HCT116 (cell line): ENCODE data around the gene GRB2. TPM values are rescaled to one million over a fixed set of nuclear protein-coding genes. Genes with fewer than 3 reads are reported as not detected.

Experiments used
- ATAC-seq: fragments of 200-7000 bp; cut with Tn5 transposase; 2 replicates; pipeline ENCODE4 v1.9.1; 2020; ENCODE audit warnings: mild to moderate bottlenecking, moderate library complexity
- BruUV-seq: library from RNA; stranded (reverse); fragments of 400-500 nt; replicated peaks from 2 replicates; lab custom pipeline; 2021; lab: Mats Ljungman, UMichigan
- CTCF ChIA-PET: fragments of 300-600 bp; sonication (Branson Sonifier 250); formaldehyde crosslinking; loops from one replicate; lab custom pipeline; 2021; ENCODE audit warnings: antibody characterized with exemption; lab: Charles Lee
- POLR2A ChIA-PET: fragments of 300-600, 350-600 bp; sonication (Branson Sonifier 250); formaldehyde crosslinking; loops from one replicate; lab custom pipeline; 2021; ENCODE audit warnings: antibody characterized with exemption; lab: Charles Lee
- RAD21 ChIA-PET, 2 experiments: fragments of 300-600 bp; sonication (Branson Sonifier 250); formaldehyde crosslinking; loops; one replicate each; lab custom pipeline; 2023; ENCODE audit warnings: low total read pairs in 2 of 2; ENCODE audit not compliant: uncharacterized antibody in 2 of 2, unreplicated experiment in 2 of 2, low non-redundant PET in 1 of 2; lab: Charles Lee
- DNase-seq: peaks from one replicate; pipeline ENCODE4 v3.0.0-alpha.2; 2010; ENCODE audit warnings: low read depth, low spot score
- H2AFZ ChIP-seq: fragments of 200-600 bp; shearing (Covaris generic), sonication (generic); 2 replicates; pipeline ENCODE4 v1.6.1; 2017; ENCODE audit warnings: low read depth, mixed run types, mixed read lengths, antibody characterized with exemption, low read length; ENCODE audit not compliant: poor library complexity, severe bottlenecking
- H3K27ac ChIP-seq: 2 replicates; pipeline ENCODE4 v1.5.1; 2012; ENCODE audit warnings: low read depth, low read length
- H3K27me3 ChIP-seq: fragments of 200-600 bp; sonication (generic); 2 replicates; pipeline ENCODE4 v1.6.1; 2016; ENCODE audit warnings: mixed run types, low read length, mixed read lengths; ENCODE audit not compliant: insufficient read depth
- H3K36me3 ChIP-seq, 2 experiments: fragments of 200-500 bp in 1 of 2; fragments of 200-600 bp in 1 of 2; sonication (Bioruptor generic) in 1 of 2; sonication (generic) in 1 of 2; 2 replicates each; pipeline versions ENCODE4 v1.5.1 to v1.6.1; 2014 to 2016; ENCODE audit warnings: low read length in 2 of 2, inconsistent platforms in 1 of 2, mixed read lengths in 1 of 2, mixed run types in 1 of 2; ENCODE audit not compliant: insufficient read depth in 2 of 2, control insufficient read depth in 1 of 2
- H3K4me1 ChIP-seq, 2 experiments: fragments of 200-600 bp in 1 of 2; sonication (generic) in 1 of 2; 2 replicates each; pipeline versions ENCODE4 v1.5.1 to v1.6.1; 2012 to 2017; ENCODE audit warnings: low read length in 2 of 2, inconsistent platforms in 1 of 2, mild to moderate bottlenecking in 1 of 2, mixed read lengths in 1 of 2, mixed run types in 1 of 2, moderate library complexity in 1 of 2; ENCODE audit not compliant: insufficient read depth in 2 of 2, control insufficient read depth in 1 of 2
- H3K4me2 ChIP-seq: fragments of 200-600 bp; sonication (generic); 2 replicates; pipeline ENCODE4 v1.6.1; 2017; ENCODE audit warnings: mixed run types, low read length, mixed read lengths
- H3K4me3 ChIP-seq, 2 experiments: fragments of 200-600 bp in 1 of 2; sonication (generic) in 1 of 2; replicated peaks in 1 of 2; 2 replicates each; pipeline ENCODE4 v1.5.1; 2011 to 2016; ENCODE audit warnings: low read length in 2 of 2, control low read depth in 1 of 2, low read depth in 1 of 2, mild to moderate bottlenecking in 1 of 2, mixed read lengths in 1 of 2, mixed run types in 1 of 2
- H3K79me2 ChIP-seq: fragments of 200-600 bp; sonication (generic); 2 replicates; pipeline ENCODE4 v1.6.1; 2017; ENCODE audit warnings: mild to moderate bottlenecking, mixed run types, low read length, moderate library complexity, mixed read lengths; ENCODE audit not compliant: insufficient read depth
- H3K9ac ChIP-seq: fragments of 200-600 bp; sonication (generic); 2 replicates; pipeline ENCODE4 v1.6.1; 2016; ENCODE audit warnings: low read length, mixed read lengths
- H3K9me2 ChIP-seq: fragments of 200-600 bp; sonication (generic), shearing (Covaris generic); 2 replicates; pipeline ENCODE4 v1.6.1; 2017; ENCODE audit warnings: mixed run types, mild to moderate bottlenecking, moderate library complexity; ENCODE audit not compliant: insufficient read depth
- H3K9me3 ChIP-seq, 2 experiments: fragments of 200-500 bp in 1 of 2; fragments of 200-600 bp in 1 of 2; sonication (Bioruptor generic) in 1 of 2; sonication (generic) in 1 of 2; 2 replicates each; pipeline ENCODE4 v1.6.1; 2014 to 2017; ENCODE audit warnings: low read length in 2 of 2, mixed read lengths in 2 of 2, inconsistent platforms in 1 of 2, low read depth in 1 of 2, mild to moderate bottlenecking in 1 of 2, mixed run types in 1 of 2, moderate library complexity in 1 of 2; ENCODE audit not compliant: control insufficient read depth in 1 of 2, insufficient read depth in 1 of 2
- H4K20me1 ChIP-seq: fragments of 200-600 bp; sonication (generic), shearing (Covaris generic); 2 replicates; pipeline ENCODE4 v1.6.1; 2017; ENCODE audit warnings: mixed run types, mild to moderate bottlenecking, moderate library complexity; ENCODE audit not compliant: insufficient read depth
- SRF ChIP-seq: IDR thresholded peaks from 2 replicates; pipeline ENCODE4 v1.6.1; 2012; ENCODE audit warnings: low read depth
- ZNF274 ChIP-seq: fragments of 200-500 bp; sonication (Bioruptor generic); IDR thresholded peaks from 2 replicates; pipeline ENCODE4 v1.6.1; 2014; ENCODE audit warnings: mild to moderate bottlenecking, low read depth, low read length, inconsistent platforms
- intact Hi-C: fragments of 100-400 bp; cut with micrococcal nuclease; formaldehyde crosslinking; loops from 2 replicates; pipeline ENCODE4 v1.10.0; 2022
- total RNA-seq: library from RNA; stranded (reverse); gene quantifications from one replicate; pipeline ENCODE4 v1.2.1, GENCODE V29; 2021; ENCODE audit not compliant: unreplicated experiment

The GRB2 gene
- total RNA-seq, 1 experiment from 2014 or later, result 146 TPM

DNA sequence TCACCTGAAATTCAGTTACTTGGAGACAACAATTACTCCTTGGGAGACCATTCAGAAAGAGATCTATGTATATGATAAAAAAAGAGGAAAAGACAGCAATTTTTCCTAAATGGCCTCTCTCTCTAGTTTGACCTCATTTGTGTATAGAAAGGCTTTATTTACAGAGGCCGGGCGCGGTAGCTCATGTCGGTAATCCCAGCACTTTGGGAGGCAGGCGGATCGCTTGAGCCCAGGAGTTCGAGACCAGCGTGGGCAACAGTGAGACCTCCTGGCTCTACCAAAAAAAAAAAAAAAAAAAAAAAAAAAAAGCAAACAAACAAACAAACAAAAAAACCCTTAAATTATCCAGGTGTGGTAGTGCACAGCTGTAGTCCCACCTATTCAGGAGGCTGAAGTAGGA, 20.7 kb downstream of the GRB2 start:
- BruUV-seq, result no TSS peak
- Histone ChIP-seq H3K27ac (no peak overlapping the region), H3K9ac (no peak overlapping the region), H2AFZ (no peak overlapping the region), H3K9me3 (no peaks in the 10 kb centered on the region), H3K79me2 (peaks cover 96% of the 10 kb centered on the region), H4K20me1 (peaks cover 22% of the 10 kb centered on the region; the same call in 1 of the 2 replicates), H3K4me1 (peaks cover 2 to 7% of the 10 kb centered on the region in 2 experiments; a peak in 2 of 4 replicates), H3K4me2 (no peak overlapping the region), H3K4me3 (no peak overlapping the region), H3K27me3 (no peaks in the 10 kb centered on the region), H3K36me3 (peaks cover 0 to 11% of the 10 kb centered on the region in 2 experiments; a peak in 1 of 4 replicates), H3K9me2 (no peaks in the 10 kb centered on the region)
- RAD21 ChIA-PET, result no interaction called here
- ATAC-seq (no peak), DNase-seq (no peak)
- POLR2A ChIA-PET, result interaction anchor here (1.5 kb wide), 1 partner anchor 12 kb away, joined by 3 read pairs; no protein-coding TSS in a partner anchor
- intact Hi-C loops, result no loop called here
- CTCF ChIA-PET, result no interaction called here
- no peak for TF ChIP-seq SRF

- ChIA-PET RAD21 (no interaction called here), CTCF (interaction anchor here (1.4 kb wide), 1 partner anchor 11 kb away, joined by 3 read pairs; no protein-coding TSS in a partner anchor), POLR2A (interaction anchor here (5.9 kb wide), 1 partner anchor 10 kb away, joined by 27 read pairs; no protein-coding TSS in a partner anchor)
- Histone ChIP-seq H3K79me2 (peaks cover 98% of the 10 kb centered on the region), H3K4me1 (peaks cover 2 to 7% of the 10 kb centered on the region in 2 experiments; a peak in 2 of 4 replicates), H3K9ac (no peak overlapping the region), H3K9me3 (no peaks in the 10 kb centered on the region), H3K9me2 (no peaks in the 10 kb centered on the region), H4K20me1 (peaks cover 22% of the 10 kb centered on the region; the same call in 1 of the 2 replicates), H3K27ac (no peak overlapping the region), H3K27me3 (no peaks in the 10 kb centered on the region), H3K4me3 (no peak overlapping the region), H3K36me3 (peaks cover 0 to 10% of the 10 kb centered on the region in 2 experiments; a peak in 1 of 4 replicates), H3K4me2 (no peak overlapping the region), H2AFZ (no peak overlapping the region)
- TF ChIP-seq SRF (no peak), ZNF274 (no peak)
- no peak for DNase-seq
- intact Hi-C loops, result no loop called here
- no TSS peak for BruUV-seq
- no peak for ATAC-seq
Measured at GRCh38 chr17:75383842-75384195, 21.7 kb downstream of the GRB2 start.
